Neuronal stem cell (in vitro differentiated cells): ENCODE measurements around the gene RGS6.
"Not testable (repeated sequence)": the region's sequence is repeated elsewhere in the genome, so short reads cannot be mapped to it uniquely, and the experiment has no call there.

Experiments used
- DNase-seq: peaks from one replicate; pipeline ENCODE4 v3.0.0-alpha.2; 2013; ENCODE audit warnings: low spot score
- H2AFZ ChIP-seq: one replicate; pipeline ENCODE4 v1.6.1; 2013; ENCODE audit warnings: mild to moderate bottlenecking, low read length, inconsistent platforms
- H2AK5ac ChIP-seq: 2 replicates; pipeline ENCODE4 v1.6.1; 2013; ENCODE audit warnings: low read depth, mild to moderate bottlenecking, inconsistent platforms, low read length, moderate library complexity, mixed read lengths
- H2BK120ac ChIP-seq: 2 replicates; pipeline ENCODE4 v1.6.1; 2013; ENCODE audit warnings: low read depth, mild to moderate bottlenecking, inconsistent platforms, low read length, moderate library complexity, mixed read lengths
- H2BK12ac ChIP-seq: one replicate; pipeline ENCODE4 v1.6.1; 2013; ENCODE audit warnings: low read length, inconsistent platforms
- H2BK15ac ChIP-seq: 2 replicates; pipeline ENCODE4 v1.6.1; 2013; ENCODE audit warnings: mild to moderate bottlenecking, low read length, inconsistent platforms, mixed read lengths
- H2BK5ac ChIP-seq: one replicate; pipeline ENCODE4 v1.6.1; 2013; ENCODE audit warnings: inconsistent platforms, mild to moderate bottlenecking, low read length, moderate library complexity
- H3K14ac ChIP-seq: one replicate; pipeline ENCODE4 v1.6.1; 2013; ENCODE audit warnings: low read length, inconsistent platforms
- H3K18ac ChIP-seq: 2 replicates; pipeline ENCODE4 v1.6.1; 2013; ENCODE audit warnings: low read length, inconsistent platforms
- H3K23ac ChIP-seq: 2 replicates; pipeline ENCODE4 v1.6.1; 2013; ENCODE audit warnings: low read depth, mild to moderate bottlenecking, mixed read lengths, low read length, inconsistent platforms; ENCODE audit not compliant: poor library complexity
- H3K27ac ChIP-seq: replicated peaks from 3 replicates; pipeline ENCODE4 v1.5.1; 2013; ENCODE audit warnings: low read length, inconsistent platforms
- H3K27me3 ChIP-seq, 3 experiments: 2 replicates each; pipeline ENCODE4 v1.6.1; 2013; ENCODE audit warnings: low read length in 3 of 3, mild to moderate bottlenecking in 2 of 3, inconsistent platforms in 1 of 3, low read depth in 1 of 3, mixed read lengths in 1 of 3, moderate library complexity in 1 of 3; ENCODE audit not compliant: control insufficient read depth in 3 of 3, insufficient read depth in 3 of 3
- H3K36me3 ChIP-seq, 2 donors: replicated peaks in 1 of 2; 2 replicates each; pipeline ENCODE4 v1.6.1; 2013; ENCODE audit warnings: low read length in 2 of 2; ENCODE audit not compliant: control insufficient read depth in 2 of 2, insufficient read depth in 2 of 2
- H3K4ac ChIP-seq: 2 replicates; pipeline ENCODE4 v1.6.1; 2013; ENCODE audit warnings: inconsistent platforms, mild to moderate bottlenecking, low read length, moderate library complexity
- H3K4me1 ChIP-seq, 2 donors: 1 replicate in 1 of 2; 2 replicates in 1 of 2; pipeline ENCODE4 v1.6.1; 2013; ENCODE audit warnings: low read length in 2 of 2, low read depth in 1 of 2; ENCODE audit not compliant: control insufficient read depth in 2 of 2, insufficient read depth in 1 of 2
- H3K4me2 ChIP-seq: one replicate; pipeline ENCODE4 v1.6.1; 2013; ENCODE audit warnings: mild to moderate bottlenecking, low read length, inconsistent platforms; ENCODE audit not compliant: insufficient read depth, poor library complexity, severe bottlenecking
- H3K4me3 ChIP-seq, 2 donors: 2 replicates each; pipeline ENCODE4 v1.5.1; 2013; ENCODE audit warnings: low read length in 2 of 2, mild to moderate bottlenecking in 2 of 2, inconsistent platforms in 1 of 2, moderate library complexity in 1 of 2
- H3K79me1 ChIP-seq: one replicate; pipeline ENCODE4 v1.6.1; 2013; ENCODE audit warnings: low read depth, mild to moderate bottlenecking, inconsistent platforms, low read length, moderate library complexity
- H3K9ac ChIP-seq: one replicate; pipeline ENCODE4 v1.6.1; 2013; ENCODE audit warnings: mild to moderate bottlenecking, low read depth, low read length, inconsistent platforms; ENCODE audit not compliant: poor library complexity
- H3K9me3 ChIP-seq, 2 donors: replicated peaks in 1 of 2; 2 replicates each; pipeline versions ENCODE3 to v1.6.1; 2013; ENCODE audit warnings: low read length in 2 of 2, mild to moderate bottlenecking in 2 of 2, inconsistent platforms in 1 of 2, low read depth in 1 of 2, mixed read lengths in 1 of 2, moderate library complexity in 1 of 2; ENCODE audit not compliant: control insufficient read depth in 2 of 2, insufficient read depth in 1 of 2
- H4K8ac ChIP-seq: one replicate; pipeline ENCODE4 v1.6.1; 2013; ENCODE audit warnings: low read depth, mild to moderate bottlenecking, inconsistent platforms, low read length, moderate library complexity
- H4K91ac ChIP-seq: one replicate; pipeline ENCODE4 v1.6.1; 2013; ENCODE audit warnings: low read length, low read depth, mild to moderate bottlenecking, inconsistent platforms; ENCODE audit not compliant: poor library complexity
- WGBS, 2 donors: extraction: QIAGEN DNeasy Blood & Tissue Kit; methylation state at CpG; one replicate each; pipeline ENCODE4 v1.1.7; 2013; ENCODE audit warnings: missing lambda C conversion rate in 2 of 2, mixed read lengths in 1 of 2; ENCODE audit not compliant: insufficient read length in 2 of 2, insufficient replicate concordance in 1 of 2; ENCODE audit errors: extremely low coverage in 2 of 2; 5-methylcytosine and 5-hydroxymethylcytosine counted together

The RGS6 gene

DNA sequence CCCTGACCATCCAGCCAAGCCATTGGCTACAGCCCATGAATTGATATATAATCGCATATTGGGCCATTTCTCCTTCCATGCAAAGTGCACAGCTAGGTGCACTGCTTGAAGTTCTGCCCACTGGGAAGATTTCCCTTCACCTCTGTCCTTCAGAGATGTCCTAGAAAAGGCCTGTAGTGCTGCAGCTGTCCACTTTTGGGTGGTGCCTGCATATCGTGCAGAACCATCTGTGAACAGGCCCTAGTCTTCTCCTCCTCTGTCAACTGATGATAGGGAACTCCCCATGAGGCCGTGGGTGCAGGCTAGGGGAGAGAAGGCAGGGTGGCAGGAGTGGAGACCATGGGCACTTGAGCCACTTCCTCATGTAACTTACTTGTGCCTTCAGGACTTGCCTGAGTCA, 6.0 kb downstream of the RGS6 start:
- not testable (repeated sequence) for H2AK5ac ChIP-seq, H2BK12ac ChIP-seq
- no CpG with 5 or more reads among the region's 3 CpGs for WGBS, 2 donors

GRCh38 chr14:71939344-71939743, 7.1 kb downstream of the RGS6 start:
- H3K9me3 ChIP-seq, H3K23ac ChIP-seq, H3K4me2 ChIP-seq, H2BK120ac ChIP-seq, H4K8ac ChIP-seq, H2AFZ ChIP-seq, H2AK5ac ChIP-seq, DNase-seq, H3K9ac ChIP-seq, H3K18ac ChIP-seq, H3K79me1 ChIP-seq, H3K36me3 ChIP-seq, H3K4ac ChIP-seq, H3K4me3 ChIP-seq, H4K91ac ChIP-seq, H2BK15ac ChIP-seq, H3K14ac ChIP-seq, H3K27ac ChIP-seq, H2BK5ac ChIP-seq, H2BK12ac ChIP-seq, H3K4me1 ChIP-seq: not testable (repeated sequence)
- H3K27me3 ChIP-seq: peaks cover 0 to 12% (median 2%) of the 10 kb centered on the region in 3 experiments
- no CpG with 5 or more reads among the region's 1 CpG for WGBS, 2 donors

More for the DNA sequence above, 6.0 kb downstream of the RGS6 start:
- H3K18ac ChIP-seq, H3K36me3 ChIP-seq, H3K4me2 ChIP-seq, DNase-seq, H3K9ac ChIP-seq, H3K9me3 ChIP-seq, H3K4me1 ChIP-seq, H3K23ac ChIP-seq, H3K14ac ChIP-seq, H2BK5ac ChIP-seq, H3K79me1 ChIP-seq, H3K27ac ChIP-seq, H2BK120ac ChIP-seq, H4K91ac ChIP-seq, H4K8ac ChIP-seq, H2BK15ac ChIP-seq, H3K4me3 ChIP-seq, H2AFZ ChIP-seq, H3K4ac ChIP-seq: not testable (repeated sequence)
- peaks cover 0 to 23% (median 11%) of the 10 kb centered on the region in 3 experiments for H3K27me3 ChIP-seq

- not testable (repeated sequence) for H2AK5ac ChIP-seq, H3K27me3 ChIP-seq, H3K18ac ChIP-seq, H3K14ac ChIP-seq, H3K27ac ChIP-seq, H3K79me1 ChIP-seq, H3K4me1 ChIP-seq, H3K4ac ChIP-seq, H2AFZ ChIP-seq, H2BK120ac ChIP-seq, H3K9ac ChIP-seq, H4K8ac ChIP-seq, DNase-seq, H3K4me2 ChIP-seq, H2BK5ac ChIP-seq, H2BK12ac ChIP-seq, H4K91ac ChIP-seq, H3K4me3 ChIP-seq, H3K36me3 ChIP-seq, H3K23ac ChIP-seq, H3K9me3 ChIP-seq, H2BK15ac ChIP-seq
These were observed 8.3 kb downstream of the RGS6 start for GRCh38 chr14:71940500-71940899.

DNA sequence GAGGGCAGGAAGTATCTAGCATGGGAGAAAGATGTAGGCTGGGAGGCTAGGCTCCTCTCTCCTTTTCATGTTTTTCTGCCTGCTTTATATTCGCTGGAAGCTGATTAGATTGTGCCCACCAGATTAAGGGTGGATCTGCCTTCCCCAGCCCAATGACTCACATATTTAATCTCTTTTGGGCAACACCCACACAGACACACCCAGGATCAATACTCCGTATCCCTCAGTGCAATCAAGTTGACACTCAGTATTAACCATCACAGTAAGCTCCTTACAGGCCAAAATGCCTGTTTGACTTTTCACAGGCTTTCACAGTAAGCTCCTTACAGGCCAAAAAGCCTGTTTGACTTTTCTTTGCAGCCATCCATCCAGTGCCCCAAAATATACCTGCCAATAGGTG, 9.4 kb downstream of the RGS6 start:
- H3K4me3 ChIP-seq, H3K23ac ChIP-seq, H3K4ac ChIP-seq, H3K9ac ChIP-seq, H3K4me1 ChIP-seq, H2AK5ac ChIP-seq, H2BK120ac ChIP-seq, H4K8ac ChIP-seq, H3K27me3 ChIP-seq, H3K27ac ChIP-seq, H2BK15ac ChIP-seq, H3K14ac ChIP-seq, H3K79me1 ChIP-seq, H2AFZ ChIP-seq, H2BK5ac ChIP-seq, H4K91ac ChIP-seq, H2BK12ac ChIP-seq, H3K4me2 ChIP-seq, DNase-seq, H3K36me3 ChIP-seq, H3K9me3 ChIP-seq, H3K18ac ChIP-seq: not testable (repeated sequence)
- no CpG with 5 or more reads among the region's 2 CpGs for WGBS, 2 donors
